ENCODE data around the gene A3GALT2. TPM values are rescaled to one million over a fixed set of nuclear protein-coding genes. Genes with fewer than 3 reads are reported as not detected.

Gene A3GALT2
- total RNA-seq, 1 experiment from 2014 or later, result not detected

- Mint-ChIP-seq H3K4me3 (no peak overlapping the region), H3K27me3 (ENCODE audit: low read depth) (no peaks in the 10 kb centered on the region), H3K36me3 (peaks cover 3% of the 10 kb centered on the region; the same call in 1 of the 2 replicates), H3K9me3 (no peaks in the 10 kb centered on the region), H3K27ac (no peak overlapping the region), H3K4me1 (peaks cover 30% of the 10 kb centered on the region)
- CTCF ChIA-PET, result interaction anchor here (0.5 to 2.3 kb wide), 3 partner anchors 13 to 133 kb away, joined by 3 to 6 read pairs (median 4); no protein-coding TSS in a partner anchor
- POLR2A ChIA-PET, result no interaction called here
- ATAC-seq (no peak), DNase-seq (ENCODE audit: low spot score) (no peak)
- no peak for TF ChIP-seq TCF7 (CRISPR knock-in tag; IDR thresholded peaks at IDR 0.05; ENCODE audit: low read depth)
- no peak for TF ChIP-seq ATF1 (CRISPR knock-in tag; IDR thresholded peaks at IDR 0.05)
- no peak for TF ChIP-seq ELF4 (CRISPR knock-in tag; IDR thresholded peaks at IDR 0.05; ENCODE audit: low read depth)
- TF ChIP-seq ZMAT4 (CRISPR knock-in tag; IDR thresholded peaks at IDR 0.05), result no peak
- no peak for TF ChIP-seq ZNF138 (CRISPR knock-in tag; conservative IDR thresholded peaks at IDR 0.05)
- TF ChIP-seq GABPB1 (CRISPR knock-in tag; IDR thresholded peaks at IDR 0.05), result no peak
- no peak for TF ChIP-seq MLX (CRISPR knock-in tag; IDR thresholded peaks at IDR 0.05)
- no peak for TF ChIP-seq GTF2I (CRISPR knock-in tag; conservative IDR thresholded peaks at IDR 0.05)
- TF ChIP-seq, protein P1, sequence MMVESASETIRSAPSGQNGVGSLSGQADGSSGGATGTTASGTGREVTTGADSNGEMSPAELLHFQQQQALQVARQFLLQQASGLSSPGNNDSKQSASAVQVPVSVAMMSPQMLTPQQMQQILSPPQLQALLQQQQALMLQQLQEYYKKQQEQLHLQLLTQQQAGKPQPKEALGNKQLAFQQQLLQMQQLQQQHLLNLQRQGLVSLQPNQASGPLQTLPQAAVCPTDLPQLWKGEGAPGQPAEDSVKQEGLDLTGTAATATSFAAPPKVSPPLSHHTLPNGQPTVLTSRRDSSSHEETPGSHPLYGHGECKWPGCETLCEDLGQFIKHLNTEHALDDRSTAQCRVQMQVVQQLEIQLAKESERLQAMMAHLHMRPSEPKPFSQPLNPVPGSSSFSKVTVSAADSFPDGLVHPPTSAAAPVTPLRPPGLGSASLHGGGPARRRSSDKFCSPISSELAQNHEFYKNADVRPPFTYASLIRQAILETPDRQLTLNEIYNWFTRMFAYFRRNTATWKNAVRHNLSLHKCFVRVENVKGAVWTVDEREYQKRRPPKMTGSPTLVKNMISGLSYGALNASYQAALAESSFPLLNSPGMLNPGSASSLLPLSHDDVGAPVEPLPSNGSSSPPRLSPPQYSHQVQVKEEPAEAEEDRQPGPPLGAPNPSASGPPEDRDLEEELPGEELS (CRISPR knock-in tag; IDR thresholded peaks at IDR 0.05), result no peak
- TF ChIP-seq MXD4 (CRISPR knock-in tag; IDR thresholded peaks at IDR 0.05; ENCODE audit: borderline replicate concordance), result no peak
- no peak for TF ChIP-seq ZNF396 (CRISPR knock-in tag; IDR thresholded peaks at IDR 0.05; ENCODE audit: borderline replicate concordance)
- no peak for TF ChIP-seq SP1 (CRISPR knock-in tag; conservative IDR thresholded peaks at IDR 0.05)
- TF ChIP-seq PRRX2 (CRISPR knock-in tag; IDR thresholded peaks at IDR 0.05), result no peak
- no peak for TF ChIP-seq HMGXB4 (CRISPR knock-in tag; IDR thresholded peaks at IDR 0.05)
- no peak for TF ChIP-seq CREM (CRISPR knock-in tag; IDR thresholded peaks at IDR 0.05)
- no peak for TF ChIP-seq ZNF423 (CRISPR knock-in tag; IDR thresholded peaks at IDR 0.05)
- TF ChIP-seq, protein P2, sequence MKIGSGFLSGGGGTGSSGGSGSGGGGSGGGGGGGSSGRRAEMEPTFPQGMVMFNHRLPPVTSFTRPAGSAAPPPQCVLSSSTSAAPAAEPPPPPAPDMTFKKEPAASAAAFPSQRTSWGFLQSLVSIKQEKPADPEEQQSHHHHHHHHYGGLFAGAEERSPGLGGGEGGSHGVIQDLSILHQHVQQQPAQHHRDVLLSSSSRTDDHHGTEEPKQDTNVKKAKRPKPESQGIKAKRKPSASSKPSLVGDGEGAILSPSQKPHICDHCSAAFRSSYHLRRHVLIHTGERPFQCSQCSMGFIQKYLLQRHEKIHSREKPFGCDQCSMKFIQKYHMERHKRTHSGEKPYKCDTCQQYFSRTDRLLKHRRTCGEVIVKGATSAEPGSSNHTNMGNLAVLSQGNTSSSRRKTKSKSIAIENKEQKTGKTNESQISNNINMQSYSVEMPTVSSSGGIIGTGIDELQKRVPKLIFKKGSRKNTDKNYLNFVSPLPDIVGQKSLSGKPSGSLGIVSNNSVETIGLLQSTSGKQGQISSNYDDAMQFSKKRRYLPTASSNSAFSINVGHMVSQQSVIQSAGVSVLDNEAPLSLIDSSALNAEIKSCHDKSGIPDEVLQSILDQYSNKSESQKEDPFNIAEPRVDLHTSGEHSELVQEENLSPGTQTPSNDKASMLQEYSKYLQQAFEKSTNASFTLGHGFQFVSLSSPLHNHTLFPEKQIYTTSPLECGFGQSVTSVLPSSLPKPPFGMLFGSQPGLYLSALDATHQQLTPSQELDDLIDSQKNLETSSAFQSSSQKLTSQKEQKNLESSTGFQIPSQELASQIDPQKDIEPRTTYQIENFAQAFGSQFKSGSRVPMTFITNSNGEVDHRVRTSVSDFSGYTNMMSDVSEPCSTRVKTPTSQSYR (CRISPR knock-in tag; IDR thresholded peaks at IDR 0.05), result no peak
- no peak for TF ChIP-seq ZNF671 (CRISPR knock-in tag; IDR thresholded peaks at IDR 0.05)
- no peak for TF ChIP-seq USF2 (CRISPR knock-in tag; IDR thresholded peaks at IDR 0.05)
- no peak for TF ChIP-seq ZNF425 (CRISPR knock-in tag; conservative IDR thresholded peaks at IDR 0.05)
These were observed 50.5 kb downstream of the A3GALT2 start for GRCh38 chr1:33270379-33270778.

Data from WTC11 (cell line).